Dermis blood vessel endothelial cell (primary cell): ENCODE results near the gene MRPS10. TPM values are rescaled to one million over a fixed set of nuclear protein-coding genes. Genes with fewer than 3 reads are reported as not detected.
"Not testable (repeated sequence)": the region's sequence is repeated elsewhere in the genome, so short reads cannot be mapped to it uniquely, and the experiment has no call there.

Experiments
- DNase-seq: peaks from one replicate; pipeline ENCODE4 v3.0.0; 2010
- total RNA-seq: library from RNA; depleted of rRNA; stranded (reverse); fragments of >200 nt; gene quantifications from 2 replicates; pipeline ENCODE4 v1.2.3, GENCODE V29; 2014

Gene MRPS10
- total RNA-seq, 1 donor from 2014 or later: 34.0 TPM

DNA sequence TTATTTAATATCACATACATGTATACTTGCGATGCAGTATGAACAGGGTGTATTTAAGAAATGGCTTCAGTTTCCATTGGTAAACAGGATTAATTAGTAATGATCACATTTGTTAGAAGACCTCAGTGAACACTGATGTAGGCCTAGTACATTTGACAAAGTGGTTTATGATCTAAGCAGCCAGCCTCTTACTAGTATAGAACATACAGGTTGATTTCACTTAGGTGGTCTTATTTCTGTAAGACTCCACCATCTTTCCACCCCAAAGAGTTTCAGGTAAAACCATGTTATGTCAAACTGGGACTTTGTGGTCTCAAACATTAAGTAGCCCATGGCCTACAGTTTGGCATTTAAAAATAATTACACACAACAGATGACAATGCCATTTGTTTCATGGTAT lies 20.2 kb upstream of the MRPS10 start:
- no peak for DNase-seq

GRCh38 chr6:42236682-42237473 lies 19.2 kb upstream of the MRPS10 start:
- no peak for DNase-seq

DNA sequence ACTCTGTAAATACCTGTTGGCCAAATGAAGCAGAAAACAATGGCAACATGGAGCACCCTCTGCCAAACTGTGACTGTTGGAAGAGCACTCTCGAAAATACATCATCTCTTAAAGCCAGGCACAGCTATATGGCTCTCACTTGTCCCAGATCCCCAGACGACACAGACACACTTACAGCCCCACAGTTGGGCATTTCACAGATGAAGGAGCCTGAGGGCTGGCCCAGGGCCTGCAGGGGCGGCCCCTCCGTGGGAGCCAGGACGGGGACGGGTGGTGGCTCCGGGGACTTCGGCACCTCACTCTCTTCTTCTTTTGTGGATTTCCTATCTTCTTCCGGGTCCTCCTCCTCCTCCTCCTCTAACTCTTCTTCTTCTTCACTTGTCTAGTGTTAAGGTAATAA lies 18.4 kb upstream of the MRPS10 start:
- no peak for DNase-seq

DNA sequence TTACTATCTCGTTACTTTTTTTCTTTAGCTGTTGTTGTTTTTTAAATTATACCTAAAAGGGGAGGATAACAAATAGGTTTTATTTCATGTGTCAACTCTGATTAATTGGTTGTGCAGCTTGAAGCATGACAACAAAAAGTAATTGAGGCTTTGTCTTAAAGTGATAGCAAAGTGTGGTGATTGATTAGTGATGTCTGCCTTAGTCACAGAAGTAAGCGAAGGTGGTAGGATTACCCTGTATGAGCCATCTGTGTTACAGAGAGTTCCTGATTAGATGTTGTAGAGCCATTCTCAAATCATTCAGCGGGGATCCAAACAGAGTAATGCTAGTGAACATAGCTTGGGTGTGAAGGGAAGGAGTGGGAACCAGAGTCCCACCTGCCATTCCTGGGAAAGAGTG lies 14.4 kb upstream of the MRPS10 start:
- DNase-seq: no peak

DNA sequence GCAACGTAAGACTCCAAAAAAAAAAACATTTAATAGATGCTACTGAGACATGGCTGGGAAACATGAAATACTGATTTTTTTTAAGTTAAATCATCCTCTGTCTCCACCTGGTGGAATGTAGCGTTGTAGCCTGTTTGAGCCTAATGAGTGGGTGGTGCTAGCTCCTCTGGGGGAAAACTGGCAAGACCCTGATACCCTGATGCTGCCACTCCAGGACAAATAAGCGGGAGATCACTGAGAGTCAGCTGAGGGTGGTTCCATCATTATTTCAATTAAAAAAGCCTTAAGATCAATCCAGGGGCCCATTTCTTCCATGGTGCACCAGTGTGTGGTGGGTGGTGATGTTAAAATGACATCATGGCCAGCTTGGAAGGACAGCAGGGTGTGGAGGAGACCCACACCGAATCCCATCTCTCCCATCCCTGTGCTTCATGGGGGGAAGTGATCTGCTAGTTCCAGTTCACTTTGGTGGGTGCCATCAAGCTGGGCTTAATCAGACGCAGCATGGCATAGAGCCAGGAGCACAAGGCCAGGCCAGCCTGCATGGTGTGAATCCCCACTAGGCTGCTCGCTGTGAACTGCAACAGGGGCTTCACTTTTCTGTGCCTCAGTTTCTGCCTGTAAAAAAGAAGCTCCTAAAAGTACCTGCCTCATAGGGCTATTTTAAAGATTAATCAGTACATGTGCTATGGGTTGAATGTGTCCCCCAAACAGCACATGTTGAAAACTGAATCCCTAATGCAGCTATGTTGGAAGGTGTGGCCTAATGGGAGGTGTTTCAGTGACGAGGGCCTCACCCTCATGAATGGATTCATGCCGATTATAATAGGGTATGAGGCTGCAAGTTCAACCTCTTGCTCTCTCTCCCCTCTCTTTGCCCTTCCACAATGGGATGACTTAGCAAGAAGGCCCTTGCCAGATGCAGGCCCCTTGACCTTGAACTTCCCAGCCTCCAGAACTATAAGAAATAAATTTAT lies 13.0 kb upstream of the MRPS10 start:
- peak; percentile 48 for DNase-seq

GRCh38 chr6:42229506-42230119 lies 12.0 kb upstream of the MRPS10 start:
- no peak for DNase-seq

- no peak for DNase-seq
These were observed 10.6 kb upstream of the MRPS10 start for GRCh38 chr6:42228305-42228704.

DNA sequence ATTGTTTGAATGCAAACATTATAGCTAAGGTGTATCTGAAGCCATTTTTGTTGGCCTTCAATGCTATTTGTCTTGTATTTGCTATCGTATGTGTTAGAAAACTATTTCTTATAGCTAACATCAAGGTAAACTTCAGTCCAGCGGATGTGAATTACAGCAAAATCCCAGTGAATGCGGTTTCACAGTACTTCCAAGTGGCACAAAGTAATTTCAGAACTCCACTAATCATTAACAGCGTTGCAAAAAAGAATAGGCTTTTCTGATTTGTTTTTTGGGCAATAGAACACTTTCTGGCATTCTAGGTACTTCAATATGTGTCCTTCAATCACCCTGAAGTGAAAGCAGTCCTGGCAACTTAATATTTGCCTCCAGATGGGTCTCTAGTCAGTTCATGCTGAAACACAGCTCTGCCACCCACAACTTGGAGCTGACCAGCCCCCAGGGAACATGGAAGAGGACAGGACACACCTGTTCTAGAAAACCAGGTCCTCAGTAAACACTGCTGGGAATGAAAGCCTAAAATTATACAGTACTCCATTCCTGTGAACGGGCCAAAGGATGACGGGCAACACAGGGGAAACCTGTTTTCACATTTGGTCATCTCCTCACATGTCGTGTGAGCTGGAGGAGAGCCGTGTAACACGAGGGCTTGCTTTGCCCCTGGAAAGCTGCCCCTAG lies 9.7 kb upstream of the MRPS10 start:
- DNase-seq: no peak

GRCh38 chr6:42226645-42227143 lies 9.0 kb upstream of the MRPS10 start:
- DNase-seq: no peak

DNA sequence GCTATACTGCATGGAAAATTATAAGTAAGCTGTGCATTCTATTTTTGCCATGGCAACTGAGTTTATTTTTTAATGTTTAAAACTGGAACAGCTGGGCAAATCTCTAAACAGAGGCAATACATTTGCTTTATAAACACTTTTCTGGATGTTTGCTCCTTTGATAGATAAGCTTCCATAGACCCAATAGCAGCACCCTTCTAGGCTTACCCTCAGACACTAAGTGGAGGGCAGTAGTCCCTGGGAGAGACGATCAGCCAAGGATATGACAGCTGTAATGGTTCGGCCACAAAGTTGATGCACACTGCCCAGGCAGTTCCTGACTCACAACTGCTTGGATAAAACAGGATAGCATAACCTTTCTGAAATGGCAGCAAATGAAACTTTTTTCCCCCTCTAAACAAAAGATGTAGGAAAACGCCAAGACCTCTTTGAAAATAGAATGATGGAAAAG lies 8.5 kb upstream of the MRPS10 start:
- peak; percentile 35 for DNase-seq

DNA sequence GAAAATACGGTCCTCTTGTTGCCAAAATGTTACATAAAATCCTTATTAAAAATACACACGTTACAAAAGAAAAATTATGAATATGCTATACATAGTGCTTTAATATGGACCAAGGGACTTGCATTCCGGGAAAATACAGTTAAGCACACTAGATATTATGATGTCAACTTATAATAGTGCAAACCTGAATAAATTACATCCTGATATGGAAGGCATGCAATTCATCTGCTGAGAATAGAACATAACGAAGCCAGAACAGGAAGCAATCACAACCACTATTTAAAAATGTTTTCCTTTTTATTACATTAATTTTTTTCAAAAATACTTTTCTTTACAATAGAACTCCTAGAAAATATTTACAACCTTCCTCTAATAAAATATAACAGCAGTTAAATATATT lies 7.8 kb upstream of the MRPS10 start:
- no peak for DNase-seq

- DNase-seq: no peak
These were observed 7.3 kb upstream of the MRPS10 start for GRCh38 chr6:42225029-42225339.

GRCh38 chr6:42224222-42225028 lies 6.8 kb upstream of the MRPS10 start:
- peak; percentile 48 for DNase-seq

- DNase-seq: no peak
These were observed 4.8 kb upstream of the MRPS10 start for GRCh38 chr6:42222448-42222847.

- DNase-seq: no peak
These were observed 3.9 kb upstream of the MRPS10 start for GRCh38 chr6:42221546-42221945.

DNA sequence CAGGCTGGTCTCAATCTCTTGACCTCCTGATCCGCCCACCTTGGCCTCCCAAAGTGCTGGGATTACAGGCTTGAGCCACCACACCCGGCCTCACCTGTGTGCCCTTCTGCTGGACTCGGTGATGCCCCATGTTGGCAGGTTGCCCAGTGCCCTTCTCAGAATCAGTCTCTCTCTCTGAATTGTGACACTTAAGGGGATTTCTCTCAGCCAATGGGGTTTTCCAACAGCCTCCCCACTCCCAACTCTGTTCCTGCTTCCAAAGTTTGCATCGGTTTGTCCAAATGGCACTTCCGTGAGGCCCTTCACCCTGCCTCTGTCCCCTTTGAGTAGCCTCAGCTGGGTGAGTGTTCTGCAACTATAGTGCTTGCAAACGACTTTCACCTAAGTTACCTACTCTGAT lies 3.1 kb upstream of the MRPS10 start:
- DNase-seq: no peak

GRCh38 chr6:42217157-42217518 lies 523 bp downstream of the MRPS10 start:
- DNase-seq: no peak

GRCh38 chr6:42216495-42216894 lies 1.2 kb downstream of the MRPS10 start:
- DNase-seq: not testable (repeated sequence)

DNA sequence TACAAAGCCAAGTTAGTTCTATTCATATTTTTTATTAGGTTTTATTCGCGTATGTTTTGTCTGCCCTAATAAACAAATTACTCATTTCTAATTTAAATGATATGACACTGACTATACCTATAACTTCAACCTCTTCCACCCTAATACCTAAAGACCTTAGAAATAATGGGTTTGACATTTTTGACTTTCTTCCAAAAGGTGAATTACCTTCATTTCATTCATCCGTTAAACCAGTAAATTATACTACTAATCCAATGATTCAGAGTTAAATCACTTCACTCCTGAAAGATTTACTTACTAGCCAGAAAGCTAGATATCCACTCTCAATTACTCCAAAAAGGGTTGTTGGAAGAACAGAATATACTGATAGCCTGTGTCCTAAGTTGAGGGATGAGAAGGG lies 5.2 kb downstream of the MRPS10 start:
- DNase-seq: no peak

- no peak for DNase-seq
These were observed 5.9 kb downstream of the MRPS10 start for GRCh38 chr6:42211726-42212125.

DNA sequence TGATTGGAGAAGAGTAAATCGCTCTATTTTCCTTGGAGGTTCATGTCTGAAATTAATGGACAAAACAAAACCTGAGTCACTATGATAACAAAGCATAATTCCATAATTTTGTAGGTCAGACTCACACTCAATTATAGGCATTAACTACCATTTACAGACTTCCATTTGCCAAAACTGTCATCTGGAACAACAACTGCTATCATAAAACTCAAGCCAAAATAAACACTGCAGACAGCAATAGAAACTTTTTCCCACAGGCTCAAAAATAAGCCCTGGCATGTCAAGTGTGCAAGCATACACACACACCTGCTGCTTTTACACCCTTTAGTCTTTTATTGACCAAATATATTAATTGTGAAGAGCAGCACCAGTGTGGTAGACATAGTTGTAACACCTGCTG lies 7.1 kb downstream of the MRPS10 start:
- DNase-seq: peak; percentile 80

DNA sequence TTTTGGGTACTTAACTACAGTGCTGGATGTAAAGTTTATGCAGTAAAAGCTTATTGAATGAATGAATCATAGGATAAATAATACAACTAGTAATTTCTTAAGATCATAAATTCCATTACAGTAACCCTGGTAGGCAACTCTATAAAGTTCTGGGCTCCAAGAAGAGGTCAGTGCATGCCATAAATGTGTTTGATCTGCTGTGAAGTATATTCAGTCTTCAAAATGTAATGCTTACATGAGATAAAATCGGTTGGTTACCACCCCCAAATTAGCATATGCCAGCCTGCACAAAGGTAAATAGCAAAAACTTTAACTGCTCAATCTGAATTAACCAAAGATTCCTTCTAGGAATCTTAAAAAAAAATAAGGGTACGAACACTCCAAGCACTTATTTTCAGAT lies 10.1 kb downstream of the MRPS10 start:
- not testable (repeated sequence) for DNase-seq
